HG03432 (cell line): ENCODE data around the gene S100A16.

Experiments
- ATAC-seq: cut with Tn5 transposase; IDR thresholded peaks from one replicate; pipeline ENCODE4 v1.9.1; 2021; ENCODE audit warnings: mild to moderate bottlenecking, moderate library complexity; ENCODE audit not compliant: unreplicated experiment

The S100A16 gene

DNA sequence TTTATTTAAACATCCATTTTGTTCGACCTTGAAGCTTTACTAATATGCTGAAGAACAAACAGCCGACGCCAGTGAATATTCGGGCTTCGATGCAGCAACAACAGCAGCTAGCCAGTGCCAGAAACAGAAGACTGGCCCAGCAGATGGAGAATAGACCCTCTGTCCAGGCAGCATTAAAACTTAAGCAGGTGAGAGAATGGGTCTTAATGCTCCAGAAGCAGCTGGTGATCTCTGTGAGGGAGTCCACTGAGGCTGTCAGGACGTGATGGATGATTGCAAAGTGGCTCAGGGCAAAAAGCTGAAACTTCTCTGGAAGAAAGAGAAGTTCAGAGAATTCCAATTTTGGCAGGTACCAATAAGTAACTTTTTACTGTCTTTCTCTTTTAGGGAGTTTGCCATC lies 25.3 kb upstream of the S100A16 start:
- no peak for ATAC-seq

DNA sequence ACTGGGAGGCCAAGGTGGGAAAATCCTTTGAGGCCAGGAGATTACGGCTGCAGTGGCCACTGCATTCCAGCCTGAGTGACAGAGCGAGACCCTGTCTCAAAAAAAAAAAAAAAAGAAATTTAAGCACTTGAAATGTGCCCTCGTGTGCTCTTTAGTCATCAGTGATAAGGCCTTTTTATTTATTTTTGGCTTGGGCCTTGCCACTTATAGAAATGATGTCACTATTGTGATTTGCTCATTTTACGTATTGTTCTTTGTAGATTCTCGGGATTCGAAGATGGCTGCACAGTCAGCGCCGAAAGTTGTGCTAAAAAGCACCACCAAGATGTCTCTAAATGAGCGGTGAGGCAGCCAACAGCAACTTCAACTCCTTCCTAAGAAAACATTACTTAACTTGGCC lies 23.4 kb upstream of the S100A16 start:
- ATAC-seq: no peak

DNA sequence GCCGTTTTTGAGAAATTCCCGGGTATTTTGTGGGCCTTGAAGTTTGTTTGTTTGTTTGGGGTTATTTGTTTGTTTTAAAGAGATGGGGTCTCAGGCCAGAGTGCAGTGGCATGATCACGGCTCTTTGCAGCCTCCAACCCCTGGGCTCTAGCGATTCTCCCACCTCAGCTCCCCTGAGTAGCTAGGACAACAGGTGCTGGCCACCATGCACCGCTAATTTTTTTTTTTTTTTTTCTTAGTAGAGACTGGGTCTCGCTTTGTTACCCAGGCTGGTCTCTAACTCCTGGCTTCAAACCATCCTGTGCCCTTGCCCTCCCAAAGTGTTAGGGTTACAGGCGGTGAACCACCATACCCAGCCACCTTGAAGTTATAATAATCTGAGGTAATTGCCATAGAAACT lies 22.9 kb upstream of the S100A16 start:
- ATAC-seq: no peak

DNA sequence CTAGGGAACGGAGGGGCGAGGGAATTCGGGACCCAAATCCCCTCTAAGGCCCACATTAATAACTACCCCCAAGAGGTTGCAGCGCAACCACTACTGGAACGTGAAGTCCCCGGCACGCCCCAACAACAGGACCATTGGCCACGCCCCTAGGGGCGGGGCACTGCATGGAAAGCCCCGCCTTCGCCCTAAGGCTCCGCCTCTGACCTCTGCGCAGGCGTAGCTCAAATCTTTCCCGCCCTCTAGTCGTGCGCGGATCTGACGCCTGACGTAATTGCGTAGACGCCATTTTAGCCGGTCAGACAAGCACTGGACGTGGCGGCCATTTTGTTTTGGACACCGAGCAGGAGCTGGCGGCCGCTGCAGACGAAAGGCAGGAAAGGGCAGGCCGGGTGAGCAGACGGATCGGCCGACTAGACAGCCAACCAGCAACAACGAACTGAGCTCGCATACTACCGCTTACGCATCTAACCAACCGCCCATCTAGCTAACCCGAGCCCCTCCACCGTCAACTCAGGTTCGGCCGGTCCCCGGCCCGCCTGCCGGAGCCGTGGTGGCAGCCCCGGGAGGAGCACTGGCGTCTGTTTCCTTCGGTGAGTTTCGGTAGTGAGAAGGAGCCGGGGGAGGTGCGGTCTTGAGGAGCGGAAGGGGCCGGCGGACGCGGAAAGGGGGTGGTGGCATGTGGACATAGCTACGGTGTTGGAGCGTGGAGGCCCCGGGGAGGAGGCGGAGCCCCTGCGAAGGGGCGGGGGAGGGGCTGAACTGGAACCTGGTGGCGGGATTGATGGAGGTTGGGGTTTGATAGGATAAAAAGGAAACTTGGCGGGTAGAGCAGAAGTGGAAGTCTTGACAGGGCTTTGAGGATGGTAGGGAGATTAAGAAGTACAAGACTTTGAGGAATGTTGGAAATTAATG lies 21.1 kb upstream of the S100A16 start, which contains the start of gene CHTOP:
Gene CHTOP (plus strand): TSS at position 313 of the 912 bp plus-strand sequence. CDS start 2,523 bp downstream, outside the sequence.
- peak; percentile 83 for ATAC-seq

DNA sequence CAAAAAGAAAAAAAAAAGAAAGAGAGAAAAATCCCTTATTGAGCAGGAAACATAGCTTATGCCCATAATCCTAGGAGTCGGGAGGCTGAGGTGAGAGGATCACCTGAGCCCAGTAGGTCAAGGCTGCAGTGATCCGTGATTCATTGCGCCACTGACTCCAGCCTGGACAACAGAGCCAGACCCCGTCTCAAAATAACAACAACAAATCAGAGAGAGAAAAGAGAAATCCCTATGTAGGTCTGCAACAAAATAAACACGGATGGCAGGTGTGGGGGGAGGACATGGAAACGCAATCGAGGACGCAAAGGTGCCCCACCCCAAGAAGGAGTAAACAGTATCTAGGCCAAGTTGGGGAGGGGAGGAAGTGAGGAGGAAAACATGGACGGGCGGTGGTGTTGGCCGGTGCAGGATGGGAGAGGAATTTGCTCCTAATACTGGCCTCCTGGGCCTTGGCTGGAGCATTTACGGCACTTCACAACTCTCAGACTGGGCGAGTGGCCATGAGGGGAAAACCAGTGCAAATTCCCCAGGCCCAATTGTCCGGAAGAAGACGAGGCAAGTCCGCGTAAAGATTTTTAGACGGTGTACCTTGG lies 20.3 kb upstream of the S100A16 start:
- ATAC-seq: no peak

DNA sequence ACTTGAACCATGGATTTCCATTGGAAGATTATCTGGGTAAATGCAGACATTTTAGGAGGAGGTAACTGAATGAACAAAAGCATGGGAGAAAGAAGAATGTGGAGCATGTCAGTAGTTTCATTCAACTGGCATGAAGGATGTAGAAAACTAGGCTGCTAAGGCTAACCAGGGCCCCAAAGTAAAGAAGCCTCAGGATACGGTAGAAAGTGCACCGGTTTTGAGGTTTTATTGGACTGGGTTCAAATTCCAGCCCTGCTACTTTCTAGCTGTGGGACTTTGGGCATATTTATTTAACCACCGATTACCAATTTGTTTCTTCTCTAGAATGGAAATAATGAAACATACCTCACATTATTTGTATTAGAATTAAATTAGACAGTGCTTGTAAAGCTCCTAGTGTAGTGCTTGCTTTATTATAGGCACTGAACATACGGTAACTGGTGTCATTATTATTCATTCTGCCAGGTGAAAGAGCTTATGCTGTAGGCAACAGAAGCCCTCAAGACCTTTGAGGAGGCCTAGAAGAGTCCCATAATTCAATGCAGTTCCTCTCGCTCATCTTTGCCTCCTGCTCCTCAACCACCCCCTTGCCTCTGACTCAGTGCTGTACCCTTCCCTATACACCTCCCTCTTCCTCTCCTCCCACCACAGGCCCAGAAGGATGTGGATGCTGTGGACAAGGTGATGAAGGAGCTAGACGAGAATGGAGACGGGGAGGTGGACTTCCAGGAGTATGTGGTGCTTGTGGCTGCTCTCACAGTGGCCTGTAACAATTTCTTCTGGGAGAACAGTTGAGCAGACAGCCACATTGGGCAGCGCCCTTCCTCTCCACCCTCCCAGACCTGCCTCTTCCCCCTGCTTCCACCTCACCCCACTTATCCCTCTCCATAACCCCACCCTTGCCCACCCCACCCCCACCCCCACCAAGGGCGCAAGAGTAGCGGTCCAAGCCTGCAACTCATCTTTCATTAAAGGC lies 18.4 kb upstream of the S100A16 start:
- no peak for ATAC-seq

DNA sequence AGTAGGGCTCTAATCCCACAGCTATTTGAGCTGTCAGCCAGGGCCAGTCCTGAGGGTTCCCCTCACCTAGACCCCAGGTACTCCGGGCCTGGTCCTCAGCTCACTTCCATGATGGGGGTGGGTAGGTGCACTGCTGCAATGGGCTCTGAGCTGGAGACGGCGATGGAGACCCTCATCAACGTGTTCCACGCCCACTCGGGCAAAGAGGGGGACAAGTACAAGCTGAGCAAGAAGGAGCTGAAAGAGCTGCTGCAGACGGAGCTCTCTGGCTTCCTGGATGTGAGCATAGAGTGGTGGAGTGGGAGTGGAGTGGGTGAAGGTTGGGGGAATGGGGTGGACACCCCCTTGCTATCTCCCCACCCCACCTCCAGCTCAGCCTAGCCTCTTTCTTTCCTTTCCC lies 17.4 kb upstream of the S100A16 start:
- ATAC-seq: no peak

DNA sequence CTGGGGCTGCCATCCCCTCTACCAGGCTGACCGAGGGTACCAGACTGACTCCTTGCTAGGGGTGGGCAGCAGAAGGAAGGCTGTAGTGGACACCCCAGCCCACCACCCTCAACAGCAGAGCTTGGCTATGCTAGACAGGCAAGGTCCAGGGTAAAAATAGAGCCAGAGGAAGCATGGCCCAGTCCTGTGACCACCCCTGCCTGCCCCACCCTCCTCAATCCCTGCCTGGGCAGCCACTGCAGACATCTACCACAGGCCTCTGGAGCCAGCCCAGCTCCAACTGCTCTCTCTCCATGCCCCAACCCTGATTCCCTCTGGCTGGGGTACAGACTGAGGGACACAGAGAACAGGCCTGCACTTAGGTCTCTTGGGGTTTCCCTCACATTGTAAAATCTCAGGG lies 17.0 kb upstream of the S100A16 start:
- no peak for ATAC-seq

DNA sequence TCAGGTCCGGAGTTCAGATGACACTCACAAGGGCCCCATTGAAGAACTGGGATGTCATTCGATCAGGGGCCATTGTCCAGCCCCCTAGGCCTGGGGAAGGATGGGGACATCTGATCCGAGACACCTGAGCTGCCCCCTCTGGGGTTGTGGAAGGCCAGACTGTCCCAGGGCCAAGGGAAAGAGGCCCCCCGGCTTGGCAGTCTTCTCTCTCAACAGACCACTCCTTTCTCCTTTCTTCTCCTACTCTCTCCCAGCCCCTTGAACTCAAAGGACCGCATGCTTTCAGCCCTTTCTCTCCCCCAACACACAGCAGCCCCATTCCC lies 16.4 kb upstream of the S100A16 start:
- ATAC-seq: no peak

DNA sequence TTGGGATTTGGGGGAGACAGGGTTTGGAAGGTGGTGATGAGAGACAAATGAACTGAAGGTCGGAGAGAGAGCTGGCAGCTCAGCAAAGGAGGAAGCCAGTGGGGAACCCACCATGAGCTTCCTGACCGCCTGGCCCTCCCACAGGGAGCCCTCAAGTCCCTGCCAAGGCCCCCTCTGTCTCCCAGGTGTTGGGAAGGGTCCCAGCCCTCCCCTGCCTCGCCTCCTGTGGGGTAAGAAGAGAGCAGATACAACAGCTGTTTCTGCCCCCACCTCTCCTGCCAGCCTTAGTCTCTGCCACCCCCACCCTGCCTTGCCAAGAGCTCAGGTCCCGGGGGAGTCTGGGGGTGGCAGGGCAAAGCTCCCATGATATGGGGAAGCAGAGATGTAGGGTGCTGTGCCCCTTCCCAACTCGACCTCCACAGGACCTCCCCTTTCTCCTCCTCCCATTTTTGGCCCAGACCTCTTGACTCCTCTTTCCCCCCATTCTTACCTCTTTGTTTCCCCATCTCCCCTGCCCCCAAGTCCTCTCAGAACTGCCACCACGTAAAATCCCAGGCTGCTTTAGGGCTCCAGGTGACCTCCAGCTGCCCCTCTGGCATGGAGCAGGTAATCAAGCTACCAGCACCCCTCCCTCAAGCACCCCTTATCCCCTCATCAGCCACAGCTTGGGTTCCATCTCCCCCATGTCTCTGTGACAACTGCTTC lies 15.9 kb upstream of the S100A16 start:
- no peak for ATAC-seq

DNA sequence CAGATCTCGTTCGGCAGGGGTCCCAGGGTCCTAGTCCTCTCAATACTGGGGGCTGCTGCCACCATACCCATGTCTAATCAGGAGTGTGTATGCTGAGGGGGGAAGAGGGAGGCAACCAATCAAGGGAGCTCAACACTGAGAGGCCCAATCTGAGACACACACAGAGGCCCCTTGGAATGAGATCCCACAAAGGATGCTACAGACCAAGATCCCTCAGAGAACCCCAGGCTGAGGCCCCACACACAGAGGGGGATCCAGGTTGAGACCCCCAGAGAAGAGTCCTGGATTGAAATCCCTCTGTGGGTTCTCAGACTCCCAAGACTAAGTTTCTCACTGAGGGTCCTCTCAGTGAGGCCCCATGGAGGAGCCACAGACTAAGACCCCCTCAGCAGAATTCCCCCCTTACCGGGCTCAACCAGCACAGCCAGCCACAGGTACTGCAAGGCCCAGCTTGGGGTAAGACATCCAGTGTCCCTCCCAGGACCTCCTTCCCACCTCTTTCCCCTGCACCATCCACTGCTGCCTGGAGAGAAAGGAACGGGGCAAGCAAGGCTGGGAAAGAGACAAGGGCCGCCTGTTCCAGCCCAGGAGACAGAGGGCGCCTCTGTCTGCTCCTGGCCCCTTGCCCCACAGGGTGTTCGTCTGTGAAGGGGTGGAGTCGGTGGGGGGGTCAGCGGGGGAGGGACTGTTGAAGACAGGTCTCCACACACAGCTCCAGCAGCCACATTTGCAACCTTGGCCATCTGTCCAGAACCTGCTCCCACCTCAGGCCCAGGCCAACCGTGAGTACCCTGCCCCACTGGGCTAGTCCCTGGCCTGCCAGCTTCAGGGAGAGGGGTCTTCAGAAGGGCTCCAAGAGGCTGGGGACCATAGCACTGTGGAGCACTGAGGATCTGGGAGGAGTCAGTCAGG lies 15.0 kb upstream of the S100A16 start, which contains the start of gene S100A1:
Gene S100A1 (plus strand): TSS at position 720 of the 912 bp plus-strand sequence. CDS start 2,088 bp downstream, outside the sequence.
- ATAC-seq: no peak

DNA sequence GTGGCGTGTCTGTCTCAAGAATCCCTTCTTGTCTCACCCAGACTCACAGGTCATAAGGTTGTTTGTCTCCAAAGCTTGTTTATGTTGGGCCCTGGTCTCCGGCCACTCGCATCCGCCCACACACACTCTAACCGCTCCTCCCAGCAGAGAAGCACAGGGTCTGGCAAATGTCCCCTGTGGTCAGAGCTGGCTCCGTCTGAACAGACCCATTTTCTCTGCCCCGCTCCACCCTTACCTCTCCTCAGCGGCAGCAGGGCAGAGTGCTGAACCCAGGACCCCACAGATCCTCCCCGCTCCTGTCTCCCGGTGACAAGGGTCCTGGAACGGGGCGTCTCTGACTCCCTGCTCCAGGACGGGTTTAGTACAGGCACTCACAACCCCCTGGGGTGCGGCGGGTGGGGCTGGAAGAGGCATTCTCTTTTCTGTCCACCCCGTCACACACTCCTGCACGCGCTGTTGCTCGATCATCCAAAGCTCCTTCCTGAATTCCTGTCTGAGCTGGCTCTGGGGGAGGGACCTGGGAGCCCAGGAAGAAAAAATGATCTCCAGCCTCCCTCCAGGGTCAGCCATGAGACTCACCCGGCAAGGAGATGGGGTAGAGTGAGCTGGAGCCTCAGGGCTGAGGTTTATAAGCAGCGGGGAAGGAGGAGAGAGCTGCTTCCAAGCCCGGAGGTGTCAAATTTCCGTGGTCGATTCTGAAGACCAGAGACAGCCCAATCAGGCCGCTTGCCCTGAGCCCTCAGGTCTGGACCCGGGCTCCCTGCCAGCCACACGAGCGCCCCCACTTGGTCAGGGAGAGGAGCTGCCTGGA lies 14.2 kb upstream of the S100A16 start, which contains the start of gene S100A13:
Gene S100A13 (minus strand): TSS at position 602 of the 811 bp plus-strand sequence. CDS start 1,033 bp downstream, outside the sequence.
- peak; percentile 46 for ATAC-seq

DNA sequence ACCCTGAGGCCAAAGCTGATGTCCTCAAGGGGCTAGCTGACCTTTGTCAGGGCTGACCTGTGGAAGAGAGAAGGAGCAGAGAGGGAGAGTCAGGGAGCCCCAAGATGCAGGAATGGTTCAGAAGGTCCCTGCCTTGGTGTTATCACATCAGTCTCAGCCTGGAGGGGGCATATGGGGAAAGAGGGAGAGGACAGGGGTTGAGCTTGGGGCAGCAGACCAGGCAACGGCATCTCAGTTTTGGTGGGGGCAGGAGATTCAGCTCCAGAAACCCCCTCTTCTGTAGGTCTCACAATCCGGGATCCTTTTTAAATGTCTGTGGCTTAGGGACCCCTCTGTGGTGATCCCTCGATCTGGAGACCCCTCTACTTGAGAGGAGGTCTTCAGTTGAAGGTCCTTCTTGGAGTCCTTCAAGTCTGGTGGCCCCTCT lies 13.6 kb upstream of the S100A16 start:
- no peak for ATAC-seq

DNA sequence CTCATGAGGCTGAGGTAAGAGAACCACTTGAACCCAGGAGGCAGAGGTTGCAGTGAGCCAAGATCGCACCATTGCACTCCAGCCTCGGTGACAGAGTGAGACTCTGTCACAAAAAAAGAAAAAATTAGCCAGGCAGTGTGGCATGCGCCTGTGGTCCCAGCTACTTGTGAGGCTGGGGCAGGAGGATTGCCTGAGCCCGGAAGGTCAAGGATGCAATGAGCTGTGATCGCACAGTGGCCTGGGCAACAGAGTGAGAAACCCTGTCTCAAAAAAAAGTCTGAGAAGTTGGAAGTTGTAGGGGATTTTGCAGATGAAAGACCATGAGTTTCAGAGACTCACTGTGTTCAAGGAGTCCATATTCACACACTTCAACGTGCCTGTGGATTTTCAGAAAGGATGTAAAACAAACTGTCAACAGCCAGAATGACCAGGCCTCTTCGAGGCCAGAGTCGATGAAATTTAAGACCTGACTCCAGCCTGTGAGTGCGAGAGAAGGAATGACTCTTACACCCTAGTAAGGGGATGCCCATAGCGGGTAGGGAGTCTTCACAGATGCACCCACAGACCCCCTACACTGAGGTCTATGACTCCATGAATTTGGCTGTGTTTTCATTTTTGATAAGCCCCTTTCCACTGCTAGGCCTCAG lies 12.2 kb upstream of the S100A16 start:
- ATAC-seq: no peak

DNA sequence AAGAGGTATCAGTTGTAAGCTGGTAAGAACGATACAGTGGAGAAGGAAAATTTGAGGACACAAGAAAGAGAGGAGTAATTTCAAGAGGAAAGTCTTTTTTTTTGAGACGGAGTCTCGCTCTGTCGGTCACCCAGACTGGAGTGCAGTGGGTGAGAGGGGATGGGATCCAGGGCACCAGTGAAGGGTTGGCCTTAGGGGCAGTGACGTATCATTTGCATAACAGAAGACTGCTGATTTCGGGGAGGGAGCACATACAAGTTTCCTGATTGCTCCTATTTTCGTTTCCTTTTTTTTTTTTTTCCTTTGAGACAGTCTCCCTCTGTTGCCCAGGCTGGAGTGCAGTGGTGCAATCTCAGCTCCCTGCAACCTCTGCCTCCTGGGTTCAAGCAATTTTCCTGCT lies 10.2 kb upstream of the S100A16 start:
- ATAC-seq: no peak

DNA sequence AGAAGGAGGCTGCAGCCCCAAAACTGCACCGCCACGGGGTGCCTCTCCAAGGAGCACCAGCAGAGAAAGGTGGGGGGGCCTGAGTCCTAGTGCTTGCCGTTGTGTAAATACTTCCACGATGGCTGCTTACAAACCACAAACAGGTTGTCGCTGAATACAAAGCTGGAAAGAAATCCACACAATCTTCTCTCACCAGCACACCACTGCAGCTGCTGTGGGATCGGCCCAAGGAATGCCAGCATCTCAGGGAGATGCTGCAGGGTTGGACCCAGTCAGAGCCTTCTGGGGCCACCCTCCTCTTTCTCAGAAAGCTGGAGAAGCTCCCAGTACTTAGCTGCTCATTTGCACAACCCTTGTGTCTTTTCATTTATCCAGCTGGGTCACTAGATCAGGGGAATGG lies 6.2 kb upstream of the S100A16 start:
- ATAC-seq: no peak

DNA sequence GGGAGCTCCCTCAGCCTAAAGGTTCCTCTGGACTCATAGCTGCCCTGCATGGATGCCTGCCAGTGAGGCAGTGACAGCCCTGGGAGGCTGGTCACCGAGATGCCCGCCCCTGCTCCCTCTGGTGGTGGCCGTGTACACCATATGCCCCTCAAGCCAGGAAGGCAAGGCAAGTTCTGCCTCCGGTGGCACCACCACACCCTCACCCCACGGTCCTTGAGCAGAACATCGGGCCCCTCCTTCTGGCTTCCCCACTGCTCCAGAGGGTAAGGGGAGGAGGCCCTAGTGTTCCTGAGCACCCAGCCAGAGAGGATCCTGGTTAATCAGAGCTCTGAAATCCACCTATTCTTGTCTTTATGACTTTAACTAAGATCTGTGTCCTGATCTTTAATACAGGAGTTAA lies 4.7 kb upstream of the S100A16 start:
- no peak for ATAC-seq

DNA sequence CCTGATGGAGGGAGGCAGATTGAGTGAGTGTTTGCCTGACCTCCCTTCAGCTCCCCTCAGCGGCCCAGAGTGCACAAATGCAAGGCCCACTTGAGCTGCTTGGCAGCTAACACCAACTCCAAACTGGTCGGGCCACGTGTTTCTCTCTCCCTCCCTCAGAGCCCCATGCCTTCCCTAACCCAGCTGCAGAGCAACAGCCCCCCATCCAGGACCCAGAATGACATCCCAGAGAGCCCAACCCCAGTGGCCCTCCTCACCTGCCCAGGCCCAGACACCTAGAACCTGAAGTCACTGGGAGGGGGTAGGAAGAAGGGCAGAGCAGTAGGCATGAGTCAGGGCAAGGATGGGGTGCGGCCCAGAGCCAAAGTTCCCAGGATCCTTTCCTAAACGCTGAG lies 4.0 kb upstream of the S100A16 start:
- no peak for ATAC-seq
